Measurements from ENCODE around the gene UBE2Q1. TPM values are rescaled to one million over a fixed set of nuclear protein-coding genes. Genes with fewer than 3 reads are reported as not detected.

UBE2Q1 gene
- total RNA-seq, 1 experiment from 2014 or later, result 62.7 TPM

GRCh38 chr1:154520333-154520732 lies 38.1 kb downstream of the UBE2Q1 start (continued):
- TF ChIP-seq TEAD1 (CRISPR knock-in tag; IDR thresholded peaks at IDR 0.05) (no peak), ATF2 (CRISPR knock-in tag; IDR thresholded peaks at IDR 0.05; ENCODE audit: borderline replicate concordance, low read depth) (no peak), ZNF219 (CRISPR knock-in tag; IDR thresholded peaks at IDR 0.05; ENCODE audit: borderline replicate concordance) (no peak)

GRCh38 chr1:154519591-154519991 lies 38.9 kb downstream of the UBE2Q1 start:
- no peaks in the 10 kb centered on the region for H3K36me3 Mint-ChIP-seq
- DNase-seq (ENCODE audit: low spot score) (no peak), ATAC-seq (peak; percentile 55; the same call in 1 of the 2 replicates)
- no peak overlapping the region for H3K4me3 Mint-ChIP-seq
- no peaks in the 10 kb centered on the region; the same call in 1 of the 2 replicates for H3K27me3 Mint-ChIP-seq (ENCODE audit: low read depth)
- H3K9me3 Mint-ChIP-seq, result no peaks in the 10 kb centered on the region
- CTCF ChIA-PET, result interaction anchor here (0.9 to 1.3 kb wide), 2 partner anchors 27 to 300 kb away, joined by 3 to 4 read pairs; no protein-coding TSS in a partner anchor
- 0 out of 2 replicates have a peak, but pooled peaks cover 3% of the 10 kb centered on the region for H3K4me1 Mint-ChIP-seq
- H3K27ac Mint-ChIP-seq, result peak overlapping the region; percentile 60; the same call in 1 of the 2 replicates
- POLR2A ChIA-PET, result no interaction called here
- TF ChIP-seq TEAD1 (CRISPR knock-in tag; IDR thresholded peaks at IDR 0.05) (no peak), GRHL2 (CRISPR knock-in tag; IDR thresholded peaks at IDR 0.05; ENCODE audit: insufficient replicate concordance, severe bottlenecking) (no peak), TP53 (CRISPR knock-in tag; IDR thresholded peaks at IDR 0.05) (no peak), IRF2 (CRISPR knock-in tag; IDR thresholded peaks at IDR 0.05; ENCODE audit: borderline replicate concordance, low read depth) (no peak), ARID4B (CRISPR knock-in tag; IDR thresholded peaks at IDR 0.05; ENCODE audit: borderline replicate concordance) (no peak), NR1H2 (CRISPR knock-in tag; IDR thresholded peaks at IDR 0.05) (no peak), FOXP1 (CRISPR knock-in tag; IDR thresholded peaks at IDR 0.05; ENCODE audit: borderline replicate concordance) (no peak), SMAD3 (CRISPR knock-in tag; IDR thresholded peaks at IDR 0.05; ENCODE audit: borderline replicate concordance) (no peak), NFE2L1 (CRISPR knock-in tag; IDR thresholded peaks at IDR 0.05) (no peak), SOX15 (CRISPR knock-in tag; IDR thresholded peaks at IDR 0.05) (no peak)
- TF ChIP-seq, protein P1, sequence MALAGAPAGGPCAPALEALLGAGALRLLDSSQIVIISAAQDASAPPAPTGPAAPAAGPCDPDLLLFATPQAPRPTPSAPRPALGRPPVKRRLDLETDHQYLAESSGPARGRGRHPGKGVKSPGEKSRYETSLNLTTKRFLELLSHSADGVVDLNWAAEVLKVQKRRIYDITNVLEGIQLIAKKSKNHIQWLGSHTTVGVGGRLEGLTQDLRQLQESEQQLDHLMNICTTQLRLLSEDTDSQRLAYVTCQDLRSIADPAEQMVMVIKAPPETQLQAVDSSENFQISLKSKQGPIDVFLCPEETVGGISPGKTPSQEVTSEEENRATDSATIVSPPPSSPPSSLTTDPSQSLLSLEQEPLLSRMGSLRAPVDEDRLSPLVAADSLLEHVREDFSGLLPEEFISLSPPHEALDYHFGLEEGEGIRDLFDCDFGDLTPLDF (CRISPR knock-in tag; IDR thresholded peaks at IDR 0.05), result no peak
- TF ChIP-seq, protein P2, sequence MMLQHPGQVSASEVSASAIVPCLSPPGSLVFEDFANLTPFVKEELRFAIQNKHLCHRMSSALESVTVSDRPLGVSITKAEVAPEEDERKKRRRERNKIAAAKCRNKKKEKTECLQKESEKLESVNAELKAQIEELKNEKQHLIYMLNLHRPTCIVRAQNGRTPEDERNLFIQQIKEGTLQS (CRISPR knock-in tag; conservative IDR thresholded peaks at IDR 0.05), result no peak

DNA sequence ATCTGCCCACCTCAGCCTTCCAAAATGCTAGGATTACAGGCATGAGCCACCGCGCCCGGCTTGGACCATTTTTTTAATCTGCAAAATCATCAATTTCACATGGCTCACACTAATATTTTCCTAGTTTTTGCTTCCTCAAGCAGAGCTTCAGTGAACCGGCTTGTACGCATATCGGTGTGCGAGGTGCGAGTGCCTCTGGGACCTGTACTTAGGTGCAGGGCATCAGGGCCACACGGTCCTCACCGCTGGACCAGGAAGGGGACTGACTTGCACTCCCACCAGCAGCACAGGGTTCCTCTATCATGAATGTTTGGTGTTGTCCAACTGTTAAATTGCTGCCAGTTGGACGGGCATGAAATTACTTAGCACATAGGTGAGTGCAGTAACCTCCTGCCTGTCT lies 40.8 kb downstream of the UBE2Q1 start:
- no peaks in the 10 kb centered on the region; the same call in 1 of the 2 replicates for H3K27me3 Mint-ChIP-seq (ENCODE audit: low read depth)
- H3K4me1 Mint-ChIP-seq, result 0 out of 2 replicates have a peak, but pooled peaks cover 3% of the 10 kb centered on the region
- H3K27ac Mint-ChIP-seq, result no peak overlapping the region
- DNase-seq (ENCODE audit: low spot score) (no peak), ATAC-seq (no peak)
- no peaks in the 10 kb centered on the region for H3K9me3 Mint-ChIP-seq
- ChIA-PET CTCF (interaction anchor here (0.6 to 1.1 kb wide), 2 partner anchors 29 to 109 kb away, joined by 4 read pairs; no protein-coding TSS in a partner anchor), POLR2A (no interaction called here)
- H3K4me3 Mint-ChIP-seq, result no peak overlapping the region
- no peaks in the 10 kb centered on the region for H3K36me3 Mint-ChIP-seq
- TF ChIP-seq ZNF219 (CRISPR knock-in tag; IDR thresholded peaks at IDR 0.05; ENCODE audit: borderline replicate concordance) (no peak), ETV6 (CRISPR knock-in tag; IDR thresholded peaks at IDR 0.05) (no peak), TCF7 (CRISPR knock-in tag; IDR thresholded peaks at IDR 0.05; ENCODE audit: low read depth) (no peak), ZNF532 (CRISPR knock-in tag; IDR thresholded peaks at IDR 0.05; ENCODE audit: borderline replicate concordance) (no peak), JAZF1 (CRISPR knock-in tag; IDR thresholded peaks at IDR 0.05) (no peak), ZNF232 (CRISPR knock-in tag; IDR thresholded peaks at IDR 0.05) (no peak), MYBL2 (CRISPR knock-in tag; IDR thresholded peaks at IDR 0.05) (no peak)
- TF ChIP-seq, protein P3, sequence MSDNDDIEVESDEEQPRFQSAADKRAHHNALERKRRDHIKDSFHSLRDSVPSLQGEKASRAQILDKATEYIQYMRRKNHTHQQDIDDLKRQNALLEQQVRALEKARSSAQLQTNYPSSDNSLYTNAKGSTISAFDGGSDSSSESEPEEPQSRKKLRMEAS (CRISPR knock-in tag; IDR thresholded peaks at IDR 0.05), result no peak

Data from WTC11 (cell line).